K562 (cell line): Measurements from ENCODE around the gene NRXN3. TPM values are rescaled to one million over a fixed set of nuclear protein-coding genes. Genes with fewer than 3 reads are reported as not detected.
A peak's percentile ranks its signal among the peaks of the same experiment; 100 is the strongest.

ENCODE experiments used
- ATAC-seq: fragments of 200-7000 bp; cut with Tn5 transposase; 3 replicates; pipeline ENCODE4 v1.9.1; 2020; ENCODE audit warnings: moderate library complexity
- BruUV-seq: library from RNA; stranded (reverse); fragments of 400-500 nt; replicated peaks from 2 replicates; lab custom pipeline; 2021; lab: Mats Ljungman, UMichigan
- CTCF ChIA-PET: fragments of 300-600 bp; formaldehyde crosslinking; extraction: SDS; loops from one replicate; lab custom pipeline; 2021; ENCODE audit warnings: low intra/inter-chr PET ratio; lab: Yijun Ruan, JAX
- POLR2A ChIA-PET: fragments of 300-600, 350-650 bp; sonication (Branson Sonifier 250); formaldehyde crosslinking; extraction: SDS; loops from one replicate; lab custom pipeline; 2021; ENCODE audit warnings: antibody characterized with exemption, inconsistent platforms; lab: Yijun Ruan, JAX
- DNase-seq, 4 experiments: peaks; one replicate each; pipeline versions ENCODE4 v3.0.0 to v3.0.0-alpha.2; 2011 to 2018; ENCODE audit warnings: low spot score in 3 of 4, mixed read lengths in 3 of 4; ENCODE audit errors: extremely low read depth in 1 of 4
- FAIRE-seq: peaks from 2 replicates; lab custom pipeline; 2011; peaks lifted over from hg19 to GRCh38; lab: Jason Lieb, UNC
- H2AFZ ChIP-seq: 2 replicates; pipeline ENCODE4 v1.6.0; 2011; ENCODE audit warnings: low read depth, low read length, control low read depth, inconsistent platforms
- H3K27ac ChIP-seq: fragments of 200-600 bp; 3 replicates; pipeline ENCODE4 v1.8.0; 2011; ENCODE audit warnings: low read depth, mild to moderate bottlenecking, control low read depth, inconsistent platforms, low read length, moderate library complexity, mixed read lengths; ENCODE audit errors: extremely low read depth
- H3K27me3 ChIP-seq, 2 experiments: fragments of 300-600 bp in 1 of 2; 2 replicates in 1 of 2; 3 replicates in 1 of 2; pipeline versions ENCODE4 v1.6.0 to v1.8.0; 2011; ENCODE audit warnings: inconsistent platforms in 2 of 2, low read length in 2 of 2, mild to moderate bottlenecking in 1 of 2, mixed read lengths in 1 of 2, moderate library complexity in 1 of 2; ENCODE audit not compliant: control insufficient read depth in 2 of 2, insufficient read depth in 2 of 2
- H3K36me3 ChIP-seq: fragments of 300-600 bp; 3 replicates; pipeline ENCODE4 v1.8.0; 2011; ENCODE audit warnings: mild to moderate bottlenecking, low read length, inconsistent platforms; ENCODE audit not compliant: control insufficient read depth, insufficient read depth
- H3K4me1 ChIP-seq, 2 experiments: fragments of 200-600 bp in 1 of 2; replicated peaks in 1 of 2; 2 replicates in 1 of 2; 3 replicates in 1 of 2; pipeline versions ENCODE4 v1.5.1 to v1.8.0; 2011; ENCODE audit warnings: inconsistent platforms in 2 of 2, low read length in 2 of 2, mild to moderate bottlenecking in 1 of 2, mixed read lengths in 1 of 2, moderate library complexity in 1 of 2; ENCODE audit not compliant: control insufficient read depth in 2 of 2, insufficient read depth in 2 of 2
- H3K4me2 ChIP-seq: 2 replicates; pipeline ENCODE4 v1.6.1; 2011; ENCODE audit warnings: low read length, control low read depth, inconsistent platforms, mixed read lengths; ENCODE audit not compliant: insufficient read depth
- H3K4me3 ChIP-seq: fragments of 200-600 bp; sonication (generic), shearing (Covaris generic); 2 replicates; pipeline ENCODE4 v1.5.1; 2016; ENCODE audit warnings: control low read depth, inconsistent platforms
- H3K79me2 ChIP-seq: fragments of 200-600 bp; 3 replicates; pipeline ENCODE4 v1.8.0; 2011; ENCODE audit warnings: low read length, inconsistent platforms; ENCODE audit not compliant: control insufficient read depth, insufficient read depth
- H3K9ac ChIP-seq, 2 experiments: 2 replicates each; pipeline versions ENCODE4 v1.6.0 to v1.6.1; 2011; ENCODE audit warnings: low read depth in 2 of 2, low read length in 2 of 2, control low read depth in 1 of 2, inconsistent platforms in 1 of 2, mild to moderate bottlenecking in 1 of 2, mixed read lengths in 1 of 2; ENCODE audit not compliant: insufficient read depth in 1 of 2
- H3K9me1 ChIP-seq: one replicate; pipeline ENCODE4 v1.6.0; 2011; ENCODE audit warnings: inconsistent platforms, mild to moderate bottlenecking, low read length, moderate library complexity; ENCODE audit not compliant: control insufficient read depth, insufficient read depth
- H3K9me3 ChIP-seq: replicated peaks from 2 replicates; pipeline ENCODE4 v1.5.1; 2011; ENCODE audit warnings: low read depth, low read length, inconsistent platforms; ENCODE audit not compliant: control insufficient read depth, insufficient read depth
- H4K20me1 ChIP-seq: replicated peaks from 2 replicates; pipeline ENCODE4 v1.6.1; 2011; ENCODE audit warnings: low read length, inconsistent platforms, mixed read lengths; ENCODE audit not compliant: control insufficient read depth, insufficient read depth
- ARID2 ChIP-seq: fragments of 450-650 bp; IDR thresholded peaks from 2 replicates; pipeline ENCODE4 v1.6.1; 2017; ENCODE audit warnings: antibody characterized with exemption, mild to moderate bottlenecking
- ASH1L ChIP-seq: fragments of 450-650 bp; IDR thresholded peaks from 2 replicates; pipeline ENCODE4 v1.6.1; 2018; ENCODE audit warnings: borderline replicate concordance, mild to moderate bottlenecking, low read depth; ENCODE audit not compliant: partially characterized antibody
- CEBPG ChIP-seq, 3 experiments: fragments of 200-800 bp in 1 of 3; sonication (Bioruptor generic) in 1 of 3; sonication (generic) in 1 of 3; formaldehyde crosslinking in 1 of 3; IDR thresholded peaks in 2 of 3; conservative IDR thresholded peaks in 1 of 3; 2 replicates each; pipeline versions ENCODE4 v1.6.1 to v1.8.0; 2016 to 2022; ENCODE audit warnings: missing compliant biosample characterization in 2 of 3, missing genetic modification characterization in 2 of 3, mild to moderate bottlenecking in 1 of 3, missing genetic modification reagents in 1 of 3
- CREB1 ChIP-seq, 2 experiments: sonication (generic) in 1 of 2; formaldehyde crosslinking in 1 of 2; IDR thresholded peaks; 2 replicates each; pipeline versions ENCODE4 v1.6.1 to v1.8.0; 2012 to 2022; ENCODE audit warnings: inconsistent platforms in 1 of 2, mild to moderate bottlenecking in 1 of 2, missing genetic modification reagents in 1 of 2, moderate library complexity in 1 of 2
- NR2C1 ChIP-seq, 2 experiments: fragments of 450-650 bp; IDR thresholded peaks; 2 replicates each; pipeline ENCODE4 v1.6.1; 2017; ENCODE audit warnings: mild to moderate bottlenecking in 2 of 2, antibody characterized with exemption in 1 of 2, inconsistent platforms in 1 of 2, missing compliant biosample characterization in 1 of 2, missing genetic modification characterization in 1 of 2
- ZNF121 ChIP-seq: sonication (generic); formaldehyde crosslinking; conservative IDR thresholded peaks from 2 replicates; pipeline ENCODE4 v1.8.0; 2022; ENCODE audit warnings: missing genetic modification reagents
- ZNF146 ChIP-seq: IDR thresholded peaks from one replicate; pipeline ENCODE4 v1.6.1; 2018; ENCODE audit warnings: missing compliant biosample characterization; ENCODE audit not compliant: unreplicated experiment
- ZNF217 ChIP-seq: sonication (generic); formaldehyde crosslinking; IDR thresholded peaks from 2 replicates; pipeline ENCODE4 v1.8.0; 2022; ENCODE audit warnings: mild to moderate bottlenecking, missing genetic modification reagents
- ZNF449 ChIP-seq: fragments of 250-450 bp; sonication (Bioruptor Pico); IDR thresholded peaks from 2 replicates; pipeline ENCODE4 v1.8.0; 2022; ENCODE audit warnings: moderate library complexity, mild to moderate bottlenecking, inconsistent platforms
- ZNF551 ChIP-seq: fragments of 250-450 bp; sonication (Bioruptor Pico); IDR thresholded peaks from 2 replicates; pipeline ENCODE4 v1.5.0; 2021; ENCODE audit warnings: mild to moderate bottlenecking, moderate library complexity
- ZNF668 ChIP-seq: fragments of 250-450 bp; sonication (Bioruptor Pico); IDR thresholded peaks from 2 replicates; pipeline ENCODE4 v1.8.0; 2022; ENCODE audit warnings: mild to moderate bottlenecking, inconsistent platforms
- ZNF79 ChIP-seq: fragments of 250-450 bp; sonication (Bioruptor Pico); IDR thresholded peaks from 2 replicates; pipeline ENCODE4 v1.4.0; 2020; ENCODE audit warnings: low read depth, mild to moderate bottlenecking, moderate library complexity
- ZNF830 ChIP-seq: fragments of 250-450 bp; sonication (Bioruptor Pico); IDR thresholded peaks from 2 replicates; pipeline ENCODE4 v1.5.0; 2021; ENCODE audit warnings: mild to moderate bottlenecking
- WGBS: fragments of 100-300 bp; shearing (Covaris generic); methylation state at CpG from one replicate; pipeline ENCODE4 v1.1.6; 2016; ENCODE audit warnings: low coverage, mixed read lengths; ENCODE audit not compliant: insufficient coverage; ENCODE audit errors: missing lambda C conversion rate; 5-methylcytosine and 5-hydroxymethylcytosine counted together
- in situ Hi-C: fragments of 300-500 bp; cut with MboI; formaldehyde crosslinking; loops from 4 replicates; pipeline ENCODE4 v1.15.0; 2018; ENCODE audit warnings: inconsistent platforms, mixed read lengths
- intact Hi-C: fragments of 100-400 bp; cut with micrococcal nuclease; formaldehyde crosslinking; loops from 2 replicates; pipeline ENCODE4 v1.14.2; 2022
- polyA plus RNA-seq, 8 experiments: library from polyadenylated mRNA; depleted of rRNA in 4 of 8; stranded (reverse) in 5 of 8; unstranded in 3 of 8; fragments of >200 nt; fragmentation: Nextera tagmentation in 2 of 8; fragmentation: Illumina TruSeq in 1 of 8; extraction: Ambion mirVana in 2 of 8; extraction: Trizol in 1 of 8; gene quantifications; 2 replicates each; pipeline versions ENCODE4 v1.2.1 to v1.2.3, GENCODE V29; 2011 to 2014; ENCODE audit warnings: inconsistent platforms in 1 of 8, missing spikeins in 1 of 8
- small RNA-seq: library from RNA; depleted of rRNA; stranded (forward); fragments of <200 nt; gene quantifications from one replicate; pipeline ENCODE3, GENCODE V24; 2014
- total RNA-seq, 7 experiments: library from RNA; depleted of rRNA in 6 of 7; stranded (reverse); fragments of >200 nt in 6 of 7; fragmentation: Illumina TruSeq in 2 of 7; extraction: Trizol in 2 of 7; gene quantifications; 2 replicates each; pipeline versions ENCODE4 v1.2.1 to v1.2.3, GENCODE V29; 2011 to 2021; ENCODE audit warnings: low replicate concordance in 1 of 7

Gene NRXN3
- total and polyA plus RNA-seq, 9 of the 15 experiments (the other 6 are each of a cell fraction or from before 2014, with no cell fraction given) = 0.09 TPM; not detected in 8

GRCh38 chr14:79916892-79917291 is 1746.7 kb downstream of the NRXN3 start:
- no peak overlapping the region for H2AFZ ChIP-seq
- ChIA-PET CTCF (no interaction called here), POLR2A (no interaction called here)
- no peaks in the 10 kb centered on the region for H3K27me3 ChIP-seq
- no peaks in the 10 kb centered on the region for H3K36me3 ChIP-seq
- H3K9me1 ChIP-seq = no peaks in the 10 kb centered on the region
- ATAC-seq = no peak
- H3K9ac ChIP-seq = no peak overlapping the region
- no peaks in the 10 kb centered on the region for H3K9me3 ChIP-seq
- intact Hi-C loops = no loop called here
- no peak overlapping the region for H3K27ac ChIP-seq
- no peaks in the 10 kb centered on the region for H3K4me1 ChIP-seq
- no peaks in the 10 kb centered on the region for H3K79me2 ChIP-seq
- no peak for DNase-seq
- no peak for FAIRE-seq
- WGBS = 0% methylated on average over 1 of the region's 1 CpG
- H4K20me1 ChIP-seq = no peaks in the 10 kb centered on the region
- TF ChIP-seq ARID2 = no peak
- TF ChIP-seq ZNF668 (CRISPR knock-in tag) = no peak
- no peak for TF ChIP-seq ZNF830
- no peak for TF ChIP-seq CEBPG (CRISPR knock-in tag; IDR thresholded peaks at IDR 0.05)
- no peak for TF ChIP-seq CEBPG (tag; conservative IDR thresholded peaks at IDR 0.05 in 1 of 2, IDR thresholded peaks at IDR 0.05 in 1 of 2)
- no peak for TF ChIP-seq ZNF79 (CRISPR knock-in tag)
- TF ChIP-seq NR2C1 (IDR thresholded peaks at IDR 0.05) = no peak
- TF ChIP-seq NR2C1 (tag; IDR thresholded peaks at IDR 0.05) = no peak
- TF ChIP-seq ZNF121 (CRISPR knock-in tag) = no peak
- TF ChIP-seq ZNF146 (CRISPR knock-in tag) = no peak
- no peak for TF ChIP-seq CREB1 (IDR thresholded peaks at IDR 0.05)
- TF ChIP-seq CREB1 (CRISPR knock-in tag; IDR thresholded peaks at IDR 0.05) = no peak
- TF ChIP-seq ZNF217 = no peak
- TF ChIP-seq ZNF449 (CRISPR knock-in tag) = no peak
- no peak for TF ChIP-seq ASH1L
- TF ChIP-seq ZNF551 = no peak
- H3K4me3 ChIP-seq = no peak overlapping the region
- in situ Hi-C loops = no loop called here
- no peak overlapping the region for H3K4me2 ChIP-seq
- no TSS peak for BruUV-seq

Small RNA genes within 50 kb of the gene (small RNA-seq; reads per million reads assigned to genes)
- gene RNA5SP388 = 2.0 reads per million, percentile 81 among the genes with 10 or more reads in this experiment
